Thyroid gland (tissue), 4 donors: Measurements from ENCODE around the gene MAPKBP1.

Experiments used
- CTCF ChIP-seq, 6 experiments: fragments of 200-600 bp in 3 of 6; fragments of 450-650 bp in 3 of 6; sonication (generic) in 3 of 6; IDR thresholded peaks; one replicate each; pipeline ENCODE4 v1.5.1; 2016 to 2019; ENCODE audit warnings: antibody characterized with exemption in 6 of 6, mild to moderate bottlenecking in 2 of 6, inconsistent platforms in 1 of 6, moderate library complexity in 1 of 6
- POLR2A ChIP-seq, 2 donors: fragments of 450-650 bp; IDR thresholded peaks; one replicate each; pipeline ENCODE4 v1.6.1; 2017; ENCODE audit warnings: antibody characterized with exemption in 2 of 2, mild to moderate bottlenecking in 2 of 2, moderate library complexity in 1 of 2

GRCh38 chr15:41861736-41862356 lies 87.6 kb downstream of the MAPKBP1 start:
- TF ChIP-seq CTCF (IDR thresholded peaks at IDR 0.05) (no peak), POLR2A (IDR thresholded peaks at IDR 0.05) (no peak)
